HepG2 (cell line): ENCODE results near the gene ADGRB3. TPM values are rescaled to one million over a fixed set of nuclear protein-coding genes. Genes with fewer than 3 reads are reported as not detected.

ENCODE experiments used
- HDAC1 ChIP-seq: sonication (generic); formaldehyde crosslinking; IDR thresholded peaks from 2 replicates; pipeline ENCODE4 v1.5.1; 2020; ENCODE audit warnings: mild to moderate bottlenecking, missing genetic modification reagents
- MTA1 ChIP-seq: sonication (generic); formaldehyde crosslinking; IDR thresholded peaks from 2 replicates; pipeline ENCODE4 v1.4.0; 2020; ENCODE audit warnings: missing genetic modification reagents, mild to moderate bottlenecking, borderline replicate concordance
- NCOA1 ChIP-seq: sonication (generic); formaldehyde crosslinking; IDR thresholded peaks from 2 replicates; pipeline ENCODE4 v1.9.0; 2021; ENCODE audit warnings: missing genetic modification reagents
- NCOR1 ChIP-seq: fragments of 200-600 bp; sonication (generic); IDR thresholded peaks from 2 replicates; pipeline ENCODE4 v1.7.0; 2017; ENCODE audit warnings: antibody characterized with exemption, low read length, borderline replicate concordance
- PRDM15 ChIP-seq: sonication (generic); formaldehyde crosslinking; IDR thresholded peaks from 2 replicates; pipeline ENCODE4 v1.4.0; 2020; ENCODE audit warnings: missing genetic modification reagents
- REXO4 ChIP-seq: sonication (generic); formaldehyde crosslinking; IDR thresholded peaks from 2 replicates; pipeline ENCODE4 v1.8.0; 2022; ENCODE audit warnings: missing genetic modification reagents, mild to moderate bottlenecking, borderline replicate concordance
- RNF2 ChIP-seq: fragments of 450-650 bp; conservative IDR thresholded peaks from 2 replicates; pipeline ENCODE4 v1.6.1; 2016; ENCODE audit warnings: low read depth
- SPEN ChIP-seq: sonication (generic); formaldehyde crosslinking; IDR thresholded peaks from 2 replicates; pipeline ENCODE4 v1.5.1; 2020; ENCODE audit warnings: low read depth, mild to moderate bottlenecking, missing genetic modification reagents
- TEAD3 ChIP-seq: optimal IDR thresholded peaks from 2 replicates; pipeline ENCODE3; 2016; ENCODE audit warnings: borderline replicate concordance
- TFE3 ChIP-seq: IDR thresholded peaks from 2 replicates; pipeline ENCODE4 v1.6.1; 2016
- ZBTB25 ChIP-seq: IDR thresholded peaks from 2 replicates; pipeline ENCODE4 v1.6.1; 2018; ENCODE audit warnings: missing genetic modification reagents
- ZNF256 ChIP-seq: sonication (generic); formaldehyde crosslinking; conservative IDR thresholded peaks from 2 replicates; pipeline ENCODE4 v1.4.0; 2020; ENCODE audit warnings: missing genetic modification reagents
- ZNF446 ChIP-seq: sonication (generic); formaldehyde crosslinking; IDR thresholded peaks from 2 replicates; pipeline ENCODE4 v1.5.0; 2020; ENCODE audit warnings: mild to moderate bottlenecking, missing genetic modification reagents
- ZNF704 ChIP-seq: sonication (generic); formaldehyde crosslinking; IDR thresholded peaks from 2 replicates; pipeline ENCODE4 v1.8.1; 2023; ENCODE audit warnings: mild to moderate bottlenecking, inconsistent platforms, moderate library complexity, missing genetic modification reagents, borderline replicate concordance
- ZNF747 ChIP-seq: sonication (generic); formaldehyde crosslinking; IDR thresholded peaks from 2 replicates; pipeline ENCODE4 v1.8.1; 2023; ENCODE audit warnings: missing genetic modification reagents, mild to moderate bottlenecking, borderline replicate concordance
- ZNF883 ChIP-seq: sonication (generic); formaldehyde crosslinking; IDR thresholded peaks from 2 replicates; pipeline ENCODE4 v1.5.1; 2020; ENCODE audit warnings: mild to moderate bottlenecking, missing genetic modification reagents; ENCODE audit errors: not compliant biosample characterization
- polyA plus RNA-seq, 8 experiments: library from polyadenylated mRNA; depleted of rRNA in 3 of 8; stranded (reverse) in 7 of 8; unstranded in 1 of 8; fragments of >200 nt; fragmentation: Illumina TruSeq in 4 of 8; extraction: Trizol in 4 of 8; gene quantifications; 2 replicates each; pipeline versions ENCODE4 v1.2.1 to v1.2.3, GENCODE V29; 2011 to 2016; ENCODE audit warnings: low read depth in 4 of 8, missing spikeins in 1 of 8, mixed read lengths in 1 of 8; ENCODE audit not compliant: insufficient read depth in 1 of 8
- total RNA-seq, 5 experiments: library from RNA; depleted of rRNA; stranded (reverse); fragments of >200 nt; fragmentation: Illumina TruSeq; extraction: Trizol; gene quantifications; 2 replicates each; pipeline ENCODE4 v1.2.3, GENCODE V29; 2016; ENCODE audit warnings: low read depth in 1 of 5
- TF ChIP-seq, protein P1 (sequence below): sonication (generic); formaldehyde crosslinking; IDR thresholded peaks from 2 replicates; pipeline ENCODE4 v1.4.0; 2020; ENCODE audit warnings: mild to moderate bottlenecking, missing genetic modification reagents, borderline replicate concordance
- TF ChIP-seq, protein P2 (sequence below): sonication (generic); formaldehyde crosslinking; IDR thresholded peaks from 2 replicates; pipeline ENCODE4 v1.4.0; 2020; ENCODE audit warnings: missing genetic modification reagents

ADGRB3 gene
- total and polyA plus RNA-seq, 2 of the 13 experiments (the other 11 are each of a cell fraction or from before 2014, with no cell fraction given), result not detected

- peak; percentile 51; the same call in 1 of the 2 replicates for TF ChIP-seq NCOA1 (CRISPR knock-in tag)
- TF ChIP-seq, protein P1, sequence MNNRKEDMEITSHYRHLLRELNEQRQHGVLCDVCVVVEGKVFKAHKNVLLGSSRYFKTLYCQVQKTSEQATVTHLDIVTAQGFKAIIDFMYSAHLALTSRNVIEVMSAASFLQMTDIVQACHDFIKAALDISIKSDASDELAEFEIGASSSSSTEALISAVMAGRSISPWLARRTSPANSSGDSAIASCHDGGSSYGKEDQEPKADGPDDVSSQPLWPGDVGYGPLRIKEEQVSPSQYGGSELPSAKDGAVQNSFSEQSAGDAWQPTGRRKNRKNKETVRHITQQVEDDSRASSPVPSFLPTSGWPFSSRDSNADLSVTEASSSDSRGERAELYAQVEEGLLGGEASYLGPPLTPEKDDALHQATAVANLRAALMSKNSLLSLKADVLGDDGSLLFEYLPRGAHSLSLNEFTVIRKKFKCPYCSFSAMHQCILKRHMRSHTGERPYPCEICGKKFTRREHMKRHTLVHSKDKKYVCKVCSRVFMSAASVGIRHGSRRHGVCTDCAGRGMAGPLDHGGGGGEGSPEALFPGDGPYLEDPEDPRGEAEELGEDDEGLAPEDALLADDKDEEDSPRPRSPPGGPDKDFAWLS (CRISPR knock-in tag), result no peak
- peak; percentile 77 for TF ChIP-seq TEAD3 (CRISPR knock-in tag)
- TF ChIP-seq HDAC1 (CRISPR knock-in tag), result 0 out of 2 replicates have a peak, but pooled peaks have one; percentile 32
- peak; percentile 77; the same call in 1 of the 2 replicates for TF ChIP-seq ZNF446 (CRISPR knock-in tag)
- TF ChIP-seq ZNF704 (CRISPR knock-in tag), result peak; percentile 96
- TF ChIP-seq TFE3, result peak; percentile 93
- TF ChIP-seq ZNF883 (CRISPR knock-in tag), result peak; percentile 98
- 0 out of 2 replicates have a peak, but pooled peaks have one; percentile 61 for TF ChIP-seq ZNF747
- TF ChIP-seq SPEN (CRISPR knock-in tag), result peak; percentile 87; the same call in 1 of the 2 replicates
- TF ChIP-seq ZNF256, result peak; percentile 98
- no peak for TF ChIP-seq NCOR1
- TF ChIP-seq ZBTB25 (CRISPR knock-in tag), result peak; percentile 99
- no peak for TF ChIP-seq MTA1
- no peak for TF ChIP-seq RNF2
- TF ChIP-seq REXO4, result peak; percentile 90
- TF ChIP-seq PRDM15, result peak; percentile 82
- TF ChIP-seq, protein P2, sequence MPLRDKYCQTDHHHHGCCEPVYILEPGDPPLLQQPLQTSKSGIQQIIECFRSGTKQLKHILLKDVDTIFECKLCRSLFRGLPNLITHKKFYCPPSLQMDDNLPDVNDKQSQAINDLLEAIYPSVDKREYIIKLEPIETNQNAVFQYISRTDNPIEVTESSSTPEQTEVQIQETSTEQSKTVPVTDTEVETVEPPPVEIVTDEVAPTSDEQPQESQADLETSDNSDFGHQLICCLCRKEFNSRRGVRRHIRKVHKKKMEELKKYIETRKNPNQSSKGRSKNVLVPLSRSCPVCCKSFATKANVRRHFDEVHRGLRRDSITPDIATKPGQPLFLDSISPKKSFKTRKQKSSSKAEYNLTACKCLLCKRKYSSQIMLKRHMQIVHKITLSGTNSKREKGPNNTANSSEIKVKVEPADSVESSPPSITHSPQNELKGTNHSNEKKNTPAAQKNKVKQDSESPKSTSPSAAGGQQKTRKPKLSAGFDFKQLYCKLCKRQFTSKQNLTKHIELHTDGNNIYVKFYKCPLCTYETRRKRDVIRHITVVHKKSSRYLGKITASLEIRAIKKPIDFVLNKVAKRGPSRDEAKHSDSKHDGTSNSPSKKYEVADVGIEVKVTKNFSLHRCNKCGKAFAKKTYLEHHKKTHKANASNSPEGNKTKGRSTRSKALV, result peak; percentile 92
These were observed 597.9 kb downstream of the ADGRB3 start (continued) for GRCh38 chr6:69232911-69233448.
